ENCODE data around the gene KCNE4. TPM values are rescaled to one million over a fixed set of nuclear protein-coding genes. Genes with fewer than 3 reads are reported as not detected.

The KCNE4 gene
- total RNA-seq, 2 experiments from 2014 or later, result not detected

DNA sequence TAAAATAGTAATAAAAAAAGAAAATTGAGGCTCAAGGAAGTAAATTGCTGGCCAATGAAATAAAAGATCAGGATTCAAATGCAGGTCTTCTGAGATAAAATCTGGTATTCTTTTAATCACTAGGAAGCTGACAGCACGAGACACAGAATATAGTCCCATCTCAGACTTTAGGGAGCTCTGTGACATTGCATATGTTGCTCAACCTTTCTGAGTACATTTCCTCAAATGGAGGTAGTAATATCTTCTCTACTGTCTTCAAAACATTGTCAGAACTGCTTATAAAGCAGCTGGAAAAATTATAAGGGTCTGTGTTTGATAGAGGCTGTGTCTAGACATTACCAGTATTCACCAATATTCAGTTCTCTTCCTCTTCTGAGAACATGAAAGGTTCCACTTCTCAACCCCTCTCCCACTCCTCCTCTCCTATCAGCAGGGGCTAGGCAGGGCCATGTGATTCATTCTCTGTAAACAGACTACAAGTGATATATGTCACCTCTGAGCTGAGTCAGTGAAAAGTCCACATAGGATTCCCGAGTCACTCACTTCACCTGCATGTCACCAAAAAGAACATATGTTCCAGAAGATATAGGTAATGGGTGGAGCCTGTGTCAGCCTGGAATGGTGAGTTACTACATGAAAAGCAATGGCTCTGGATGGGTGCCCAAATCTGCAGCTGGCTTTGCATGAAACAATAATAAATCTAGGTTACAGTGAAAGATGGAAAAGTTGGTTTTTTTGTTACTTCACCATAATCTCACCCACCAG is 7.1 kb downstream of the KCNE4 start:
- H3K9me3 Mint-ChIP-seq, result no peaks in the 10 kb centered on the region
- Histone ChIP-seq H3K36me3 (ENCODE audit: insufficient read depth, low read length) (no peaks in the 10 kb centered on the region), H3K4me1 (ENCODE audit: insufficient read depth, low read length) (no peaks in the 10 kb centered on the region), H3K4me3 (ENCODE audit: low read length) (no peak overlapping the region), H3K27ac (ENCODE audit: low read depth in 1 of 2, low read length in 2 of 2) (no peak overlapping the region), H3K9me3 (ENCODE audit: control insufficient read depth in 1 of 2, insufficient read depth in 1 of 2, low read length in 2 of 2) (no peaks in the 10 kb centered on the region), H3K27me3 (ENCODE audit: control insufficient read depth in 1 of 2, insufficient read depth in 2 of 2, low read length in 2 of 2) (no peaks in the 10 kb centered on the region)
- DNase-seq, result no peak
- no peak overlapping the region for H3K4me3 Mint-ChIP-seq
- H3K36me3 Mint-ChIP-seq (ENCODE audit: low read depth), result no peaks in the 10 kb centered on the region
- CTCF ChIA-PET, result no interaction called here
- H3K27me3 Mint-ChIP-seq, result peaks cover 17% of the 10 kb centered on the region
- intact Hi-C loops (cut with DNase I, micrococcal nuclease), result no loop called here
- H3K27ac Mint-ChIP-seq, result no peak overlapping the region
- POLR2A ChIA-PET, result no interaction called here
- TF ChIP-seq, protein P1, sequence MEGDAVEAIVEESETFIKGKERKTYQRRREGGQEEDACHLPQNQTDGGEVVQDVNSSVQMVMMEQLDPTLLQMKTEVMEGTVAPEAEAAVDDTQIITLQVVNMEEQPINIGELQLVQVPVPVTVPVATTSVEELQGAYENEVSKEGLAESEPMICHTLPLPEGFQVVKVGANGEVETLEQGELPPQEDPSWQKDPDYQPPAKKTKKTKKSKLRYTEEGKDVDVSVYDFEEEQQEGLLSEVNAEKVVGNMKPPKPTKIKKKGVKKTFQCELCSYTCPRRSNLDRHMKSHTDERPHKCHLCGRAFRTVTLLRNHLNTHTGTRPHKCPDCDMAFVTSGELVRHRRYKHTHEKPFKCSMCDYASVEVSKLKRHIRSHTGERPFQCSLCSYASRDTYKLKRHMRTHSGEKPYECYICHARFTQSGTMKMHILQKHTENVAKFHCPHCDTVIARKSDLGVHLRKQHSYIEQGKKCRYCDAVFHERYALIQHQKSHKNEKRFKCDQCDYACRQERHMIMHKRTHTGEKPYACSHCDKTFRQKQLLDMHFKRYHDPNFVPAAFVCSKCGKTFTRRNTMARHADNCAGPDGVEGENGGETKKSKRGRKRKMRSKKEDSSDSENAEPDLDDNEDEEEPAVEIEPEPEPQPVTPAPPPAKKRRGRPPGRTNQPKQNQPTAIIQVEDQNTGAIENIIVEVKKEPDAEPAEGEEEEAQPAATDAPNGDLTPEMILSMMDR (IDR thresholded peaks at IDR 0.05), result no peak
- ATAC-seq (ENCODE audit: poor library complexity), result no peak
- H3K4me1 Mint-ChIP-seq (ENCODE audit: low read depth), result no peaks in the 10 kb centered on the region

DNA sequence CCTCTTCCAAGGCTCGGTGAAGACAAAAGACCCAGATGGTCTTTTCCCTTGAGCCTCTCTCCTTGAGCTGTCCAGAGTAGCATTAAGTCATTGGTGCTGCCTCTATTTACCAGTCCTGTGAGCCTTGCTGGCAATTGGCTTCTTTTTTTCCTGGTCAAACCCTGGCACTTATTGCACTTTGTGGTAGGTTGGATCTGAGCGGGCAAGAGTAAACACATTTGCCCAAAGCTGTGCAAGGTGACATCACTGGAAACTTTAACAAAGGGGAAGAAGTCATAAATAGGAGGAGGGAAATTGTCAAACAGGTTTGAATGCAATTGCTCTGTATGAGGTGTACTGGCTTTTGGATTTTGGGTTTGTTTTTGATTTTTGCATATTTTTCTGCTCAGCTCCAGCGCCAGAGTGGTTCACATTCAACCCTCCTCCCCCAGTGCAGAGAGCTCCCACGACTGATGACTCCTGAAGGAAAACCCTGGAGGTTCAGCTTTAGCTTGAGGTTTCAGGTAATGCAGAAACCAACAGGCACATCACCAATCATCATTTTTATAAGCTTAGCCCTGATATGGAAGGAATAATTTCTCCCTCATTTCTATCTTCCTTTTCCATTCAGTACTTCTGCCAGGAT is 8.3 kb downstream of the KCNE4 start:
- Mint-ChIP-seq H3K9me3 (no peaks in the 10 kb centered on the region), H3K4me3 (no peak overlapping the region), H3K27ac (no peak overlapping the region), H3K4me1 (ENCODE audit: low read depth) (no peaks in the 10 kb centered on the region), H3K27me3 (peaks cover 13% of the 10 kb centered on the region), H3K36me3 (ENCODE audit: low read depth) (no peaks in the 10 kb centered on the region)
- CTCF ChIA-PET, result no interaction called here
- POLR2A ChIA-PET, result no interaction called here
- Histone ChIP-seq H3K27me3 (ENCODE audit: control insufficient read depth in 1 of 2, insufficient read depth in 2 of 2, low read length in 2 of 2) (no peaks in the 10 kb centered on the region), H3K9me3 (ENCODE audit: control insufficient read depth in 1 of 2, insufficient read depth in 1 of 2, low read length in 2 of 2) (no peaks in the 10 kb centered on the region), H3K27ac (ENCODE audit: low read depth in 1 of 2, low read length in 2 of 2) (no peak overlapping the region), H3K36me3 (ENCODE audit: insufficient read depth, low read length) (no peaks in the 10 kb centered on the region), H3K4me1 (ENCODE audit: insufficient read depth, low read length) (no peaks in the 10 kb centered on the region), H3K4me3 (ENCODE audit: low read length) (no peak overlapping the region)
- ATAC-seq (ENCODE audit: poor library complexity) (no peak), DNase-seq (no peak)
- TF ChIP-seq, protein P1 (IDR thresholded peaks at IDR 0.05), result no peak
- intact Hi-C loops (cut with DNase I, micrococcal nuclease), result no loop called here

- Histone ChIP-seq H3K27ac (ENCODE audit: low read depth in 1 of 2, low read length in 2 of 2) (no peak overlapping the region), H3K4me1 (ENCODE audit: insufficient read depth, low read length) (no peaks in the 10 kb centered on the region), H3K36me3 (ENCODE audit: insufficient read depth, low read length) (no peaks in the 10 kb centered on the region), H3K4me3 (ENCODE audit: low read length) (no peak overlapping the region), H3K27me3 (ENCODE audit: control insufficient read depth in 1 of 2, insufficient read depth in 2 of 2, low read length in 2 of 2) (no peaks in the 10 kb centered on the region), H3K9me3 (ENCODE audit: control insufficient read depth in 1 of 2, insufficient read depth in 1 of 2, low read length in 2 of 2) (no peaks in the 10 kb centered on the region)
- no peak for ATAC-seq (ENCODE audit: poor library complexity)
- no peaks in the 10 kb centered on the region for H3K4me1 Mint-ChIP-seq (ENCODE audit: low read depth)
- no peak overlapping the region for H3K4me3 Mint-ChIP-seq
- DNase-seq, result no peak
- intact Hi-C loops (cut with DNase I, micrococcal nuclease), result no loop called here
- no peaks in the 10 kb centered on the region for H3K9me3 Mint-ChIP-seq
- peaks cover 9% of the 10 kb centered on the region for H3K27me3 Mint-ChIP-seq
- TF ChIP-seq, protein P1 (IDR thresholded peaks at IDR 0.05), result no peak
- H3K27ac Mint-ChIP-seq, result no peak overlapping the region
- CTCF ChIA-PET, result no interaction called here
- POLR2A ChIA-PET, result no interaction called here
- H3K36me3 Mint-ChIP-seq (ENCODE audit: low read depth), result no peaks in the 10 kb centered on the region
Observed at GRCh38 chr2:223062396-223062795, 10.4 kb downstream of the KCNE4 start.
